PC-3 (cell line): Measurements from ENCODE around the gene TNFSF18.

Experiments
- EZH2 ChIP-seq: fragments of 300-600 bp; sonication (generic); IDR thresholded peaks from one replicate; pipeline ENCODE4 v1.6.1; 2017; ENCODE audit warnings: antibody characterized with exemption, mild to moderate bottlenecking, low read length; ENCODE audit not compliant: unreplicated experiment
- TF ChIP-seq, protein P1 (sequence below): fragments of 300-600 bp; sonication (generic); conservative IDR thresholded peaks from 2 replicates; pipeline ENCODE4 v1.5.1; 2017; ENCODE audit warnings: antibody characterized with exemption, low read depth, mild to moderate bottlenecking, low read length

- TF ChIP-seq, protein P1, sequence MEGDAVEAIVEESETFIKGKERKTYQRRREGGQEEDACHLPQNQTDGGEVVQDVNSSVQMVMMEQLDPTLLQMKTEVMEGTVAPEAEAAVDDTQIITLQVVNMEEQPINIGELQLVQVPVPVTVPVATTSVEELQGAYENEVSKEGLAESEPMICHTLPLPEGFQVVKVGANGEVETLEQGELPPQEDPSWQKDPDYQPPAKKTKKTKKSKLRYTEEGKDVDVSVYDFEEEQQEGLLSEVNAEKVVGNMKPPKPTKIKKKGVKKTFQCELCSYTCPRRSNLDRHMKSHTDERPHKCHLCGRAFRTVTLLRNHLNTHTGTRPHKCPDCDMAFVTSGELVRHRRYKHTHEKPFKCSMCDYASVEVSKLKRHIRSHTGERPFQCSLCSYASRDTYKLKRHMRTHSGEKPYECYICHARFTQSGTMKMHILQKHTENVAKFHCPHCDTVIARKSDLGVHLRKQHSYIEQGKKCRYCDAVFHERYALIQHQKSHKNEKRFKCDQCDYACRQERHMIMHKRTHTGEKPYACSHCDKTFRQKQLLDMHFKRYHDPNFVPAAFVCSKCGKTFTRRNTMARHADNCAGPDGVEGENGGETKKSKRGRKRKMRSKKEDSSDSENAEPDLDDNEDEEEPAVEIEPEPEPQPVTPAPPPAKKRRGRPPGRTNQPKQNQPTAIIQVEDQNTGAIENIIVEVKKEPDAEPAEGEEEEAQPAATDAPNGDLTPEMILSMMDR, result no peak
- TF ChIP-seq EZH2, result no peak
Observed at GRCh38 chr1:173014160-173014559, 36.6 kb downstream of the TNFSF18 start.
